ENCODE results near the gene NME9. TPM values are rescaled to one million over a fixed set of nuclear protein-coding genes. Genes with fewer than 3 reads are reported as not detected.

Gene NME9
- total RNA-seq, 1 experiment from 2014 or later = not detected

GRCh38 chr3:138354376-138354775 lies 24.7 kb upstream of the NME9 start:
- POLR2A ChIA-PET = no interaction called here
- intact Hi-C loops (cut with micrococcal nuclease; ENCODE audit: unreplicated experiment) (no loop called here), in situ Hi-C loops (cut with HindIII; ENCODE audit: low pct_unique_long_range_greater_than_20kb, low sequenced_read_pairs) (no loop called here)
- H3K27ac ChIP-seq (ENCODE audit: low read length) = no peak overlapping the region
- H3K4me3 ChIP-seq (ENCODE audit: low read depth in 2 of 2, low read length in 2 of 2) = no peak overlapping the region
- DNase-seq (ENCODE audit: low read depth, low spot score) (no peak), ATAC-seq (no peak)
- CTCF ChIA-PET = no interaction called here
- TF ChIP-seq POLR2AphosphoS5 (IDR thresholded peaks at IDR 0.05; ENCODE audit: low read depth, low read length) = no peak
- no peak for TF ChIP-seq CTCF (IDR thresholded peaks at IDR 0.05)
- TF ChIP-seq, protein P1, sequence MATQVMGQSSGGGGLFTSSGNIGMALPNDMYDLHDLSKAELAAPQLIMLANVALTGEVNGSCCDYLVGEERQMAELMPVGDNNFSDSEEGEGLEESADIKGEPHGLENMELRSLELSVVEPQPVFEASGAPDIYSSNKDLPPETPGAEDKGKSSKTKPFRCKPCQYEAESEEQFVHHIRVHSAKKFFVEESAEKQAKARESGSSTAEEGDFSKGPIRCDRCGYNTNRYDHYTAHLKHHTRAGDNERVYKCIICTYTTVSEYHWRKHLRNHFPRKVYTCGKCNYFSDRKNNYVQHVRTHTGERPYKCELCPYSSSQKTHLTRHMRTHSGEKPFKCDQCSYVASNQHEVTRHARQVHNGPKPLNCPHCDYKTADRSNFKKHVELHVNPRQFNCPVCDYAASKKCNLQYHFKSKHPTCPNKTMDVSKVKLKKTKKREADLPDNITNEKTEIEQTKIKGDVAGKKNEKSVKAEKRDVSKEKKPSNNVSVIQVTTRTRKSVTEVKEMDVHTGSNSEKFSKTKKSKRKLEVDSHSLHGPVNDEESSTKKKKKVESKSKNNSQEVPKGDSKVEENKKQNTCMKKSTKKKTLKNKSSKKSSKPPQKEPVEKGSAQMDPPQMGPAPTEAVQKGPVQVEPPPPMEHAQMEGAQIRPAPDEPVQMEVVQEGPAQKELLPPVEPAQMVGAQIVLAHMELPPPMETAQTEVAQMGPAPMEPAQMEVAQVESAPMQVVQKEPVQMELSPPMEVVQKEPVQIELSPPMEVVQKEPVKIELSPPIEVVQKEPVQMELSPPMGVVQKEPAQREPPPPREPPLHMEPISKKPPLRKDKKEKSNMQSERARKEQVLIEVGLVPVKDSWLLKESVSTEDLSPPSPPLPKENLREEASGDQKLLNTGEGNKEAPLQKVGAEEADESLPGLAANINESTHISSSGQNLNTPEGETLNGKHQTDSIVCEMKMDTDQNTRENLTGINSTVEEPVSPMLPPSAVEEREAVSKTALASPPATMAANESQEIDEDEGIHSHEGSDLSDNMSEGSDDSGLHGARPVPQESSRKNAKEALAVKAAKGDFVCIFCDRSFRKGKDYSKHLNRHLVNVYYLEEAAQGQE (IDR thresholded peaks at IDR 0.05; ENCODE audit: insufficient read depth in 1 of 2, low read depth in 2 of 2, low read length in 1 of 2) = no peak
- TF ChIP-seq TCF7L2 (IDR thresholded peaks at IDR 0.05; ENCODE audit: low read depth, low read length) = no peak
- TF ChIP-seq SIN3A (IDR thresholded peaks at IDR 0.05; ENCODE audit: borderline replicate concordance, insufficient read depth, low read depth, low read length) = no peak
- H3K9me3 ChIP-seq (ENCODE audit: control insufficient read depth, insufficient read depth, low read depth, low read length) = no peaks in the 10 kb centered on the region
- H3K4me1 ChIP-seq (ENCODE audit: control insufficient read depth, insufficient read depth, low read length) = peaks cover 1% of the 10 kb centered on the region; the same call in 1 of the 2 replicates
- H3K36me3 ChIP-seq (ENCODE audit: control insufficient read depth, insufficient read depth, low read length) = no peaks in the 10 kb centered on the region
- H3K27me3 ChIP-seq (ENCODE audit: control insufficient read depth, insufficient read depth, low read length) = no peaks in the 10 kb centered on the region
- no TSS peak for BruUV-seq (replicated peaks)

GRCh38 chr3:138351916-138352550 lies 22.4 kb upstream of the NME9 start:
- TF ChIP-seq SIN3A (IDR thresholded peaks at IDR 0.05; ENCODE audit: borderline replicate concordance, insufficient read depth, low read depth, low read length) (no peak), TCF7L2 (IDR thresholded peaks at IDR 0.05; ENCODE audit: low read depth, low read length) (no peak), CTCF (IDR thresholded peaks at IDR 0.05) (no peak), POLR2AphosphoS5 (IDR thresholded peaks at IDR 0.05; ENCODE audit: low read depth, low read length) (no peak)
- TF ChIP-seq, protein P1 (IDR thresholded peaks at IDR 0.05; ENCODE audit: insufficient read depth in 1 of 2, low read depth in 2 of 2, low read length in 1 of 2) = no peak
- no TSS peak for BruUV-seq (replicated peaks)
- ATAC-seq (no peak), DNase-seq (ENCODE audit: low read depth, low spot score) (no peak)
- H3K4me3 ChIP-seq (ENCODE audit: low read depth in 2 of 2, low read length in 2 of 2) = no peak overlapping the region
- no peak overlapping the region for H3K27ac ChIP-seq (ENCODE audit: low read length)
- H3K9me3 ChIP-seq (ENCODE audit: control insufficient read depth, insufficient read depth, low read depth, low read length) = no peaks in the 10 kb centered on the region
- CTCF ChIA-PET = no interaction called here
- POLR2A ChIA-PET = no interaction called here
- H3K27me3 ChIP-seq (ENCODE audit: control insufficient read depth, insufficient read depth, low read length) = no peaks in the 10 kb centered on the region
- H3K36me3 ChIP-seq (ENCODE audit: control insufficient read depth, insufficient read depth, low read length) = no peaks in the 10 kb centered on the region
- peaks cover 5% of the 10 kb centered on the region; the same call in 1 of the 2 replicates for H3K4me1 ChIP-seq (ENCODE audit: control insufficient read depth, insufficient read depth, low read length)
- in situ Hi-C loops (cut with HindIII; ENCODE audit: low pct_unique_long_range_greater_than_20kb, low sequenced_read_pairs) = no loop called here
- intact Hi-C loops (cut with micrococcal nuclease; ENCODE audit: unreplicated experiment) = no loop called here

Data from Panc1 (cell line).